Kidney epithelial cell (primary cell): ENCODE results near the gene IL4I1. TPM values are rescaled to one million over a fixed set of nuclear protein-coding genes. Genes with fewer than 3 reads are reported as not detected.

Experiments
- DNase-seq: peaks from one replicate; pipeline ENCODE4 v3.0.0-alpha.2; 2010; ENCODE audit warnings: low read depth
- H3K27me3 ChIP-seq: 2 replicates; pipeline ENCODE4 v1.6.0; 2011; ENCODE audit warnings: low read length; ENCODE audit not compliant: control insufficient read depth, insufficient read depth
- H3K36me3 ChIP-seq: 2 replicates; pipeline ENCODE4 v1.5.1; 2011; ENCODE audit warnings: low read length; ENCODE audit not compliant: control insufficient read depth, insufficient read depth
- H3K4me3 ChIP-seq: 2 replicates; pipeline ENCODE4 v1.5.1; 2011; ENCODE audit warnings: low read depth, mild to moderate bottlenecking, control low read depth, low read length
- total RNA-seq: library from RNA; depleted of rRNA; stranded (reverse); fragments of >200 nt; gene quantifications from 2 replicates; pipeline ENCODE4 v1.2.3, GENCODE V29; 2015
- TF ChIP-seq, protein P1 (sequence below): IDR thresholded peaks from 2 replicates; pipeline ENCODE4 v1.5.1; 2011; ENCODE audit warnings: mild to moderate bottlenecking, moderate library complexity, low read length, control low read depth, inconsistent platforms; ENCODE audit not compliant: insufficient read depth, poor library complexity, severe bottlenecking

The IL4I1 gene
- total RNA-seq, 1 donor from 2014 or later: 8.2 TPM

DNA sequence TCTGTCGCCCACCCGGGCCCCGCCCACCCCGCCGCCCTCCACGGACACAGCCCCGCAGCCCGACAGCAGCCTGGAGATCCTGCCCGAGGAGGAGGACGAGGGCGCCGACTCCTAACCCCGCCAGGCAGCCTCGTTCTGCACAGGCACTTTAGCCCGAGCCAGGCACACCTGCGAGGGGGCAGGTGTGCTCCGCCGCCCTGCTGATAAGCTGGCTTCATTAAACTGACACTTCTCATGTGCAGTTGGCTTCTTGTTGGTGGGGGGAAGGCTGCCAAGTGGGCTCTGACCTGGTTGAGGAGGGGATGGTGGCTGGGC lies 8.2 kb downstream of the IL4I1 start:
- no peak overlapping the region for H3K4me3 ChIP-seq
- TF ChIP-seq, protein P1, sequence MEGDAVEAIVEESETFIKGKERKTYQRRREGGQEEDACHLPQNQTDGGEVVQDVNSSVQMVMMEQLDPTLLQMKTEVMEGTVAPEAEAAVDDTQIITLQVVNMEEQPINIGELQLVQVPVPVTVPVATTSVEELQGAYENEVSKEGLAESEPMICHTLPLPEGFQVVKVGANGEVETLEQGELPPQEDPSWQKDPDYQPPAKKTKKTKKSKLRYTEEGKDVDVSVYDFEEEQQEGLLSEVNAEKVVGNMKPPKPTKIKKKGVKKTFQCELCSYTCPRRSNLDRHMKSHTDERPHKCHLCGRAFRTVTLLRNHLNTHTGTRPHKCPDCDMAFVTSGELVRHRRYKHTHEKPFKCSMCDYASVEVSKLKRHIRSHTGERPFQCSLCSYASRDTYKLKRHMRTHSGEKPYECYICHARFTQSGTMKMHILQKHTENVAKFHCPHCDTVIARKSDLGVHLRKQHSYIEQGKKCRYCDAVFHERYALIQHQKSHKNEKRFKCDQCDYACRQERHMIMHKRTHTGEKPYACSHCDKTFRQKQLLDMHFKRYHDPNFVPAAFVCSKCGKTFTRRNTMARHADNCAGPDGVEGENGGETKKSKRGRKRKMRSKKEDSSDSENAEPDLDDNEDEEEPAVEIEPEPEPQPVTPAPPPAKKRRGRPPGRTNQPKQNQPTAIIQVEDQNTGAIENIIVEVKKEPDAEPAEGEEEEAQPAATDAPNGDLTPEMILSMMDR: no peak
- no peak for DNase-seq
- peaks cover 1% of the 10 kb centered on the region for H3K36me3 ChIP-seq
- peaks cover 8% of the 10 kb centered on the region for H3K27me3 ChIP-seq

DNA sequence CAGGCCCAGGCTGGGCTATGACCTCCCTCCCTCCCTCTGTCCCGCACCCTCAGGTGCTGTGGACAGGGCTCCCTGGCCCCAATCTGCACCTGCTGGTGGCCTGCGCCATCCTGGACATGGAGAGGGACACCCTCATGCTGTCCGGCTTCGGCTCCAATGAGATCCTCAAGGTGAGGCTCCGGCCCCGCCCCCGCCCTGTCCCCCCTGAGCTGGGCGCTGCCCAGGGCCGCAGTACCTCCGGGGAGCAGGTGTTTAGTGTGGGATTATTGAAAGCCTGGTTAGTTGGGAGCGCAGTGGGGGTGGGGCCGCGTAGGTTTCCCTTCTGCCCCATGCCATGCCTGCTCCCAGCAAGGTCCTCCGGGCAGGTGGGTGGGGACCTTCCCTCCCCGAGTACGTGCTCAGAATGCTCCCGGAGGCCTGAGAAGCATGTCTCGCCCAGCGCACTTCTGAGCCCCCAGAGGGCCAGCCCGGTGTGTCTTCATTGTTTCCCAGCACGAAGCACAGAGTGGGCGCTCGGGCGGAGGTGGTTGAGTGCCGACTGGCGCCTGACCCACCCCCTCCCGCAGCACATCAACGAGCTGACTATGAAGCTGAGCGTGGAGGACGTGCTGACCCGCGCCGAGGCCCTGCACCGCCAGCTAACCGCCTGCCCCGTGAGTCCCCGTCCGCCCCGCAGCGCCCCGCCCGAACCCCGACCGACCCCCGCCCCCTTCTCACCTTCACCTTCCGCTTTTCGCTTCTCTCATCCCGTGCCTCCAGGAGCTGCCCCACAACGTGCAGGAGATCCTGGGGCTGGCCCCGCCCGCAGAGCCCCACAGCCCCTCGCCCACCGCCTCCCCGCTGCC lies 8.8 kb downstream of the IL4I1 start:
- TF ChIP-seq, protein P1: no peak
- no peak for DNase-seq
- H3K4me3 ChIP-seq: no peak overlapping the region
- H3K36me3 ChIP-seq: peaks cover 5% of the 10 kb centered on the region
- H3K27me3 ChIP-seq: peaks cover 8% of the 10 kb centered on the region

DNA sequence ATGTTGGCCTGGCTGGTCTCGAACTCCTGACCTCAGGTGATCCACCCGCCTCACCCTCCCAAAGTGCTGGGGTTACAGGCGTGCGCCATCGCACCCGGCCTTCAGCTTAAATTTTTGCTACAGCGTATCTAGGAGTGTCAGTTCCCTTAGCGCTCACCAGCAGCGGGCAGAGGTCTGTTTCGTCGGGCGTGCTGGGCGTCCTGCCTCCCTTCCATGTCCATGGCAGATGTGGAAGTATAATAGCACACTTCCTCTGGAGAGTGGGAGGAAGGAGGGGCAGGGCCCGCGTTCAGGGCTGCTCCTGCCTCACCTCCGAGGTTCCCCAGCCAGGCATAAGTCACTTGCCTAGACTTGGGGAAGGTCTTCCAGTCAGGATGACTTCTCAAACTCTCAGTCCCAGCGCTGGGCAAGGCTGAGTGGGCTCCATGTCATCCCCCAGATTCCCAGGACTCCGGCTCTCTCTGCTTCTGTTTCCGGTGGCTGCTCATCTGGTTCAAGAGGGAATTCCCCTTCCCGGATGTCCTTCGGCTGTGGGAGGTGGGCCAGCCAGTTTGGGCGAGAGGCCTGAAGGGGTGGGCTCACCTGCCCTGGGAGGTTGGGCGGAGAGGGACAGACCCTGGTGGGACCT lies 9.5 kb downstream of the IL4I1 start:
- H3K4me3 ChIP-seq: no peak overlapping the region
- DNase-seq: no peak
- peaks cover 8% of the 10 kb centered on the region for H3K27me3 ChIP-seq
- peaks cover 7% of the 10 kb centered on the region for H3K36me3 ChIP-seq
- TF ChIP-seq, protein P1: no peak

DNA sequence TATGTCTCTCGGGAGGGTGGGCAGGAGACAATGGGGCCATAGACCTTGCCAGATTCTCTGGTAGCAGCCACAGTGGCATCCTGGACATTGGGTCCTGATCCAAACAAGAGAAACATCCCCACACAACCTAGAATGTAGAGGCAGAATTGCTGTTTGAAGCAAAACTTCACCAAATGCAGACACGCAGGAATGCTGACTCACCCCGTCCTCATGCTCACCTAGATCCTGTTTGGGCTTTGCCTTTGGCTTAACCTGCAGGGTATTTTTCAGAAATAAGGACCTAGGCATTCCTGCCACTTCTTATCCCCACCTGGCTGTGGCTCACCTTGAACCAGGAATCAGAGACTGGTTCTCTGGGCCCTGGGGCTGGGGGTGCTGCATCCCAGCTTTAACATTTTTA lies 11.9 kb downstream of the IL4I1 start:
- TF ChIP-seq, protein P1: no peak
- H3K27me3 ChIP-seq: peaks cover 3% of the 10 kb centered on the region
- H3K36me3 ChIP-seq: peaks cover 9% of the 10 kb centered on the region
- DNase-seq: no peak
- no peak overlapping the region for H3K4me3 ChIP-seq

DNA sequence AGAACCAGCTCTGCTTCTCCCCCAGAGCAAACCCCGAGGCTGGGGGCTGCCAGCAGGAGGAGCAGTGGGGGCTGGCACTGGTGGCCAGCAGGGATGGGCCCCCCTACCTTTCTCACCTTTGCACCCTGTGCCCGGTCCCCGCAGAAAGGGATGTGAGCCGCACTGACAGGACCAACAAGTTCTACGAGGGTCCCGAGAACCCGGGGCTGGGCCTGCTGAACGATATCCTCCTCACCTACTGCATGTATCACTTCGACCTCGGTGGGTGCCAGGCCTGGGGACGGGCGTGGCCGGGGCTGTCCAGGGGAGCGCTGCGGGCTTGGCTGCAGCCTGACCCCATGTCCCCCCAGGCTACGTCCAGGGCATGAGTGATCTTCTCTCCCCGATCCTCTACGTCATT lies 12.6 kb downstream of the IL4I1 start:
- Histone ChIP-seq H3K27me3 (no peaks in the 10 kb centered on the region), H3K36me3 (peaks cover 9% of the 10 kb centered on the region), H3K4me3 (no peak overlapping the region)
- TF ChIP-seq, protein P1: no peak
- DNase-seq: no peak
